HG02884 (cell line): Measurements from ENCODE around the gene PPP1R8.

Experiments
- ATAC-seq: cut with Tn5 transposase; IDR thresholded peaks from one replicate; pipeline ENCODE4 v1.9.1; 2021; ENCODE audit warnings: mild to moderate bottlenecking, moderate library complexity; ENCODE audit not compliant: unreplicated experiment

PPP1R8 gene

GRCh38 chr1:27887215-27888021, 56.8 kb downstream of the PPP1R8 start:
- no peak for ATAC-seq

GRCh38 chr1:27889506-27889905, 58.9 kb downstream of the PPP1R8 start:
- ATAC-seq: no peak

- no peak for ATAC-seq
Measured at GRCh38 chr1:27891196-27891889, 60.8 kb downstream of the PPP1R8 start.

- ATAC-seq: no peak
Measured at GRCh38 chr1:27894521-27894920, 63.9 kb downstream of the PPP1R8 start.
